Adrenal gland (tissue), 5 donors: Measurements from ENCODE around the gene FGD3.

Experiments used
- CTCF ChIP-seq, 6 experiments: fragments of 450-650 bp in 4 of 6; fragments of 200-600 bp in 2 of 6; sonication (generic) in 1 of 6; IDR thresholded peaks; 1 replicate in 5 of 6; 2 replicates in 1 of 6; pipeline versions ENCODE4 v1.5.1 to v1.8.0; 2016 to 2021; ENCODE audit warnings: antibody characterized with exemption in 6 of 6, mild to moderate bottlenecking in 2 of 6, moderate library complexity in 1 of 6
- POLR2A ChIP-seq, 2 donors: fragments of 450-650 bp; IDR thresholded peaks; one replicate each; pipeline ENCODE4 v1.6.1; 2017; ENCODE audit warnings: antibody characterized with exemption in 2 of 2, mild to moderate bottlenecking in 2 of 2, moderate library complexity in 1 of 2
- donor health status: DM: no; HTN: no; CAD: no.

GRCh38 chr9:92963831-92964606, 16.7 kb downstream of the FGD3 start:
- no peak for TF ChIP-seq POLR2A (IDR thresholded peaks at IDR 0.05)
- TF ChIP-seq CTCF (IDR thresholded peaks at IDR 0.05), result no peak
